Natural killer cell treated with Interleukin-12 subunit alpha and Interleukin-12 subunit beta and Interleukin-15 and Interleukin-18, amount 100 ng/mL, for 72 hours (primary cell): Measurements from ENCODE around the gene DENND1B. TPM values are rescaled to one million over a fixed set of nuclear protein-coding genes. Genes with fewer than 3 reads are reported as not detected.
"Not testable (repeated sequence)": the region's sequence is repeated elsewhere in the genome, so short reads cannot be mapped to it uniquely, and the experiment has no call there.

ENCODE experiments used
- ATAC-seq, 2 donors: fragments of 150-1000 bp; cut with Tn5 transposase in 1 of 2; sonication (Bioruptor Pico), chemical (Tn5 transposase) in 1 of 2; 2 replicates each; pipeline ENCODE4 v1.10.0; 2021
- DNase-seq: peaks from one replicate; pipeline ENCODE4 v3.0.0; 2022; ENCODE audit warnings: low spot score
- H3K27ac Mint-ChIP-seq, 2 donors: 1 replicate in 1 of 2; 2 replicates in 1 of 2; pipeline ENCODE4 v1.8.0; 2022; ENCODE audit warnings: mixed read lengths in 2 of 2, mild to moderate bottlenecking in 1 of 2, moderate library complexity in 1 of 2
- H3K27me3 Mint-ChIP-seq, 2 donors: 1 replicate in 1 of 2; 2 replicates in 1 of 2; pipeline ENCODE4 v1.8.0; 2022; ENCODE audit warnings: mixed read lengths in 2 of 2
- H3K36me3 Mint-ChIP-seq: one replicate; pipeline ENCODE4 v1.8.0; 2022; ENCODE audit warnings: mixed read lengths
- H3K4me1 Mint-ChIP-seq, 2 donors: 1 replicate in 1 of 2; 2 replicates in 1 of 2; pipeline ENCODE4 v1.8.0; 2022; ENCODE audit warnings: low read depth in 2 of 2, mixed read lengths in 2 of 2, mild to moderate bottlenecking in 1 of 2
- H3K4me3 Mint-ChIP-seq: one replicate; pipeline ENCODE4 v1.8.0; 2022; ENCODE audit warnings: mixed read lengths
- H3K9me3 Mint-ChIP-seq: 2 replicates; pipeline ENCODE4 v1.8.0; 2022; ENCODE audit warnings: mixed read lengths
- total RNA-seq, 2 donors: library from RNA; stranded (reverse); gene quantifications; one replicate each; pipeline ENCODE4 v1.2.3, GENCODE V29; 2022

Gene DENND1B
- total RNA-seq, 2 donors from 2014 or later = 26.1 to 27.7 TPM

GRCh38 chr1:197774466-197775281 is 606 bp downstream of the DENND1B start:
- peak; percentile 72 to 74 for ATAC-seq

DNA sequence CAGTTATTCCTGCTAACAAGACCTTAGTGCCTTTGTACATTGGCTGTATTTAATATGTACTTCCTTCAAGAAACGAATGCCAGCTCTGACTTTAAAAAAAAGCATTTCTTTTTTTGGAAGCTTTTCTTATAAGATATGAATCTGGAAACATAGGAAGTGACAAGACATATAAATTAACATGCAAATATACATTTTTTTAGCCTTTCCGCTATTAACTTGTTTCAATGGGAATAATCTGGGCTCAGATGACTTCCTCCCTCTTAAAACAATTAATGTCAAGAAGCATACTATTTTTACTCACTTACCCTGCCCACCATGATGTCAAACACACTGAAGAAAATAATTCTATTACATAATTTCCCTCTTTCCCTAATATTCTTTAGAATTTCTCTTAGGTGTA is 1.4 kb downstream of the DENND1B start:
- DNase-seq = no peak
- no peak for ATAC-seq
- Mint-ChIP-seq H3K9me3 (no peaks in the 10 kb centered on the region), H3K36me3 (peaks cover 6% of the 10 kb centered on the region), H3K4me3 (peak overlapping the region; percentile 95), H3K4me1 (peaks cover 53 to 74% of the 10 kb centered on the region in 2 donors), H3K27me3 (no peaks in the 10 kb centered on the region), H3K27ac (peak overlapping the region; percentile 93 to 99)

More at GRCh38 chr1:197774466-197775281, 606 bp downstream of the DENND1B start:
- Mint-ChIP-seq H3K4me3 (peak overlapping the region; percentile 95), H3K27me3 (no peaks in the 10 kb centered on the region), H3K9me3 (no peaks in the 10 kb centered on the region), H3K36me3 (peaks cover 6% of the 10 kb centered on the region), H3K4me1 (peaks cover 59 to 74% of the 10 kb centered on the region in 2 donors), H3K27ac (peak overlapping the region; percentile 93 to 99)
- peak; percentile 70 for DNase-seq

DNA sequence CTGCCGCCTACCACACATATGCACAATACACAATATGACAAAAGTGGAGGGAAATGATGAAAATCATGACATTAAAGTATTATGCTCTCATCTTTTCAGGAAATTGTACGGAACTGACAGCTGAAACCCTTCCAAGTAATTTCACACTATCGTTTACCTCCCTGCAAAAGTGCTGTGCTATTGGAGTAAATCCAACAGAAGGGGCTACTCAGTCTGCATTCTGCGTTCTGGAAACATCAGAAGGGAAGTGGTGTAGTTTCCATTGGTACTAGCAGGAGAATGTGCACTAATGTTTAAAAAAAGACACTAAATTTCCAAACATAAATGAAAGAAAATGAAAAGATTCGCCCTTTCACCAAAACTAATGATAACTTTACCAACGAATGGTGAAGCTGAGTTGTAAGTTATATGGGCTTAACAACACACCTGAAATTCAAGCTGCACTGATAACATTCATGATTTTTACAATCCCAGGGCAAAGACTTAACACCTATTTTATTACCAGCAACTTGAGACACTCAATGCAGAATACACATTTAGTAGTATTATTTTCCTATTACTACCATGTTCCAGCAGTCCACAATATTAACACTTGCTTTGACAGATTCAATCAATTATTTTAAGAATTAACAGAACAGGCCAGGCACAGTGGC is 3.2 kb downstream of the DENND1B start:
- peaks cover 47 to 72% of the 10 kb centered on the region in 2 donors for H3K4me1 Mint-ChIP-seq
- H3K9me3 Mint-ChIP-seq = no peaks in the 10 kb centered on the region
- DNase-seq = no peak
- H3K36me3 Mint-ChIP-seq = peaks cover 10% of the 10 kb centered on the region
- H3K27ac Mint-ChIP-seq = peak overlapping the region; percentile 15 to 29
- H3K27me3 Mint-ChIP-seq = no peaks in the 10 kb centered on the region
- no peak for ATAC-seq
- peak overlapping the region; percentile 95 for H3K4me3 Mint-ChIP-seq

DNA sequence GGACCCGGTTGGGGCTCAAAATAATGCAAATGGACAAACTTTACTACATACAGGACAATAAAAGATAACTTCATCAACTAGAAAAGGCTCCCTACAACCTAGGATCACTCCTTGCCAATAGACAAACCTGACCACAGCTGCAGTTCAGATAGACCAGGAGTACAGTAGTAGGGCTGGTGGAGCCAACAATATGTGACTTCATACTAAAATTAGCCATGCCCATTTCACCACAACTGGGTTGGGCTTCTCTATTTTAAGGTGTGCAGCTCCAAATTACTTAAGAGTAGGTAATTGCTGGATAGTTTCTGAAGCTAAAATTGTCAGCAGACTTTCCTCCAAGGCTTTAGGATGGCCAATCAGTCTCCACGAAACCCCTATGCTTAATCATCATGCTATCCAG is 3.9 kb downstream of the DENND1B start:
- no peak for ATAC-seq
- Mint-ChIP-seq H3K4me1 (peaks cover 44 to 68% of the 10 kb centered on the region in 2 donors), H3K9me3 (no peaks in the 10 kb centered on the region), H3K27me3 (no peaks in the 10 kb centered on the region), H3K27ac (peak overlapping the region in 1 of 2 donors; percentile 15), H3K36me3 (peaks cover 10% of the 10 kb centered on the region), H3K4me3 (peak overlapping the region; percentile 95)
- DNase-seq = no peak

DNA sequence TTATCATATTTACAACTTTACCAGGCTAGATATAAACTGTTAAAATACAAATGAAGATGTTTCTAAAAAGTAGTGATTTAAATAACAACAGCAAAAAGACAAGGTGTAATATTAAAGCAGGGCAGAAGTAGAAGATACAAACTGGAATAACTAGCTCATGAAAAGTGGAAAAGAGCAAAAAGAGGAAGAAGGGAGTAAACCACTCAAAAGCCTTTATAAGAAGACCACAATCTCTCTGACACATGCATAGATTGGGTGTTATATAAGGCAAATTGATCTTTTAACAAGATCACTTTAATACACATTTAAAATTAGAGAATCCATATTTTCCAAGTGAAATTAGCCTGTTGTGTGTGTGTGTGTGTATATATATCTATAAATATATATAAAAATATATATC is 5.0 kb downstream of the DENND1B start:
- peaks cover 39 to 65% of the 10 kb centered on the region in 2 donors for H3K4me1 Mint-ChIP-seq
- H3K36me3 Mint-ChIP-seq = peaks cover 10% of the 10 kb centered on the region
- H3K27ac Mint-ChIP-seq = no peak overlapping the region
- H3K9me3 Mint-ChIP-seq = no peaks in the 10 kb centered on the region
- ATAC-seq (no peak), DNase-seq (no peak)
- H3K27me3 Mint-ChIP-seq = no peaks in the 10 kb centered on the region
- H3K4me3 Mint-ChIP-seq = no peak overlapping the region

DNA sequence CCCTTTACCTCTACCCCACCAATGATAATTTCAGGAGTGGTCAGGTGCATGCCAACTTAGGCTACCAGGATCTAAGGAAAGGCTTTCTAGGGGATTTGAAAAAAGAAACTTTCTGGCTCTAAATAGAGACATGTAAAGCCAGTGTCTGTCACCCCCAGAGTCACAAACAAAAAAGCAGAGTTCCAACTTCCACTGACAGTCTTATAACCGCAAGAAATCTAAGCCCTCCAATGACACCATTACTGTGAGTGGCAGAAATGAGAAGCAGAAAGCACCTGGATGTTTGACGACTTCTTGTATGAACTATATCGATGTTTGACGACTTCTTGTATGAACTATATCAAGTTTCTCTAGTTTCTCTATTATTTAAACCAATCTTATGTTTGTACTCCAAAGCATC is 6.0 kb downstream of the DENND1B start:
- Mint-ChIP-seq H3K4me3 (no peak overlapping the region), H3K4me1 (peaks cover 37 to 62% of the 10 kb centered on the region in 2 donors), H3K27ac (peak overlapping the region in 1 of 2 donors; percentile 64), H3K9me3 (no peaks in the 10 kb centered on the region), H3K36me3 (peaks cover 10% of the 10 kb centered on the region), H3K27me3 (no peaks in the 10 kb centered on the region)
- ATAC-seq (no peak), DNase-seq (no peak)

- H3K9me3 Mint-ChIP-seq = no peaks in the 10 kb centered on the region
- peaks cover 16% of the 10 kb centered on the region for H3K36me3 Mint-ChIP-seq
- H3K4me1 Mint-ChIP-seq = peaks cover 36 to 60% of the 10 kb centered on the region in 2 donors
- peak overlapping the region; percentile 73 for H3K4me3 Mint-ChIP-seq
- DNase-seq (no peak), ATAC-seq (no peak)
- peak overlapping the region; percentile 61 to 64 for H3K27ac Mint-ChIP-seq
- H3K27me3 Mint-ChIP-seq = no peaks in the 10 kb centered on the region
Observed at GRCh38 chr1:197768014-197768805, 7.1 kb downstream of the DENND1B start.

DNA sequence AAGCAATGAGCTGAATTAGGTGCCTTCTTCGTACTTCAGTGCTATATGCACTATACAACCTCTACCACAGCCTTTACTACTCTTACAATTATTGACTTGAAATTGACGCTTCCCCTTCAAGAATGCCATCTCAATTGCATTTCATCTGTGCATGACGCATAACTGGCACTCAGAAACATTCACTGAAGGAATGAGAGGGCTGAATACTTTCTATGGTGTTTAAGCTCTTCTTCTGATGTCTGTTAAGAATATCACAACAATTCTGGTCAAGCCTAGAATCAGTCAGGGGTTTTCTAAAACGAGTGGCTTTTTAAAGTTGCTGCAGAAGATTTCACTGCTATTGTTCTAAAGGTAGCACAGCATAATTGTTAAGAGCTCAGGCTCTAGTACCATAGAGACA is 11.5 kb downstream of the DENND1B start:
- Mint-ChIP-seq H3K36me3 (peaks cover 10% of the 10 kb centered on the region), H3K27me3 (no peaks in the 10 kb centered on the region), H3K27ac (peak overlapping the region in 1 of 2 donors; percentile 1), H3K9me3 (no peaks in the 10 kb centered on the region), H3K4me3 (no peak overlapping the region), H3K4me1 (peaks cover 22 to 37% of the 10 kb centered on the region in 2 donors)
- no peak for ATAC-seq
- no peak for DNase-seq

DNA sequence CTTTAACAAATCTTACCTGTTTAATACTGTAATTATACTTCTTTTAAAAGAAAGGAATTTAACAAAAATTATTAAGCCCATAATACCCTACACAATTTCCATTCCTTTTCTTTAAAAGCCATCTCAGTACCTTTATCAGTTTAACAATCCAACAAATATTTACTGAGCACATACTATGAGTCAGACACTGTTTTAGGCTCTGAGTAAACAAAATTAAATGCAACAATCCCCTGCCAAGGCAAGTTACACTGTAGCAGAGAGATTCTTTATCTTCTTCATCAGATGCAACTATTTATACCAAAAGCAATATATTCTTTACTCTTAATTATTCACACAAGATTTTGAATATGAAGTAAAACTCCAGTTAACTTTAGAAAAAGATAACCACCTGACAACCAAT is 12.0 kb downstream of the DENND1B start:
- no peaks in the 10 kb centered on the region for H3K27me3 Mint-ChIP-seq
- peak overlapping the region in 1 of 2 donors; percentile 1 for H3K27ac Mint-ChIP-seq
- ATAC-seq (no peak), DNase-seq (no peak)
- peaks cover 19 to 33% of the 10 kb centered on the region in 2 donors for H3K4me1 Mint-ChIP-seq
- H3K4me3 Mint-ChIP-seq = no peak overlapping the region
- H3K9me3 Mint-ChIP-seq = no peaks in the 10 kb centered on the region
- peaks cover 8% of the 10 kb centered on the region for H3K36me3 Mint-ChIP-seq

- peaks cover 6% of the 10 kb centered on the region for H3K36me3 Mint-ChIP-seq
- H3K9me3 Mint-ChIP-seq = no peaks in the 10 kb centered on the region
- ATAC-seq (no peak), DNase-seq (no peak)
- H3K27me3 Mint-ChIP-seq = no peaks in the 10 kb centered on the region
- no peak overlapping the region for H3K27ac Mint-ChIP-seq
- no peak overlapping the region for H3K4me3 Mint-ChIP-seq
- peaks cover 17 to 28% of the 10 kb centered on the region in 2 donors for H3K4me1 Mint-ChIP-seq
Observed at GRCh38 chr1:197761654-197762053, 13.6 kb downstream of the DENND1B start.

DNA sequence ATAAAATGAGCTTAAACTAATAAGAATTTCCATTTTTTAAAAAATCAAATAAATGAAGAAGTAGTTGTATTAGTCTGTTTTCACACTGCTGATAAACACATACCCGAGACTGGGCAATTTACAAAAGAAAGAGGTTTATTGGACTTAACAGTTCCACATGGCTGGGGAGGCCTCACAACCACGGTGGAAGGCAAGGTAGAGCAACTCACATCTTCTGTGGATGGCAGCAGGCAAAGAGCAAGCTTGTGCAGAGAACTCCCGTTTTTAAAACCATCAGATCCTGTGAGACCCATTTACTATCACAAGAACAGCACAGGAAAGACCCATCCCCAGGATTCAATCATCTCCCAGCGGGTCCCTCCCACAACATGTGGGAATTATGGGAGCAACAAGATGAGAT is 19.7 kb downstream of the DENND1B start:
- not testable (repeated sequence) for H3K4me3 Mint-ChIP-seq, H3K9me3 Mint-ChIP-seq, H3K36me3 Mint-ChIP-seq, ATAC-seq, DNase-seq, H3K27me3 Mint-ChIP-seq
- peaks cover 10 to 30% of the 10 kb centered on the region in 2 donors for H3K4me1 Mint-ChIP-seq
- peak overlapping the region in 1 of 2 donors; percentile 19 for H3K27ac Mint-ChIP-seq

- H3K36me3 Mint-ChIP-seq, H3K9me3 Mint-ChIP-seq, DNase-seq, H3K27ac Mint-ChIP-seq, H3K4me3 Mint-ChIP-seq, ATAC-seq, H3K27me3 Mint-ChIP-seq: not testable (repeated sequence)
- H3K4me1 Mint-ChIP-seq = peaks cover 24 to 44% of the 10 kb centered on the region in 2 donors
Observed at GRCh38 chr1:197752652-197753164, 22.6 kb downstream of the DENND1B start.

- Mint-ChIP-seq H3K9me3 (no peaks in the 10 kb centered on the region), H3K36me3 (peaks cover 7% of the 10 kb centered on the region), H3K4me1 (peaks cover 25 to 39% of the 10 kb centered on the region in 2 donors), H3K27me3 (no peaks in the 10 kb centered on the region), H3K27ac (peak overlapping the region in 1 of 2 donors; percentile 13), H3K4me3 (no peak overlapping the region)
- DNase-seq (no peak), ATAC-seq (no peak)
Observed at GRCh38 chr1:197750366-197750765, 24.9 kb downstream of the DENND1B start.
